Heart right ventricle (tissue), 16 donors: ENCODE results near the gene SPHK2. TPM values are rescaled to one million over a fixed set of nuclear protein-coding genes. Genes with fewer than 3 reads are reported as not detected.
A peak's percentile ranks its signal among the peaks of the same experiment; 100 is the strongest.

Experiments
- ATAC-seq, 8 donors: fragments of 200-7000 bp; cut with Tn5 transposase; one replicate each; pipeline ENCODE4 v1.9.1; 2020; ENCODE audit warnings: mild to moderate bottlenecking in 8 of 8, moderate library complexity in 8 of 8, moderate number of reproducible peaks in 1 of 8
- DNase-seq, 2 donors: peaks; one replicate each; pipeline ENCODE4 v3.0.0-alpha.2; 2020
- H3K27ac ChIP-seq, 10 donors: fragments of 200-600 bp; sonication (generic) in 2 of 10; one replicate each; pipeline versions ENCODE4 v1.5.0 to v1.8.0; 2020 to 2022; ENCODE audit warnings: mild to moderate bottlenecking in 3 of 10
- H3K27me3 ChIP-seq, 7 donors: fragments of 200-600 bp; one replicate each; pipeline ENCODE4 v1.8.0; 2021 to 2022; ENCODE audit warnings: mild to moderate bottlenecking in 2 of 7
- H3K36me3 ChIP-seq, 9 donors: fragments of 200-600 bp; sonication (generic) in 1 of 9; one replicate each; pipeline versions ENCODE4 v1.5.0 to v1.8.0; 2020 to 2022; ENCODE audit warnings: mild to moderate bottlenecking in 2 of 9
- H3K4me1 ChIP-seq, 9 donors: fragments of 200-600 bp; sonication (generic) in 1 of 9; one replicate each; pipeline versions ENCODE4 v1.5.0 to v1.8.0; 2020 to 2022; ENCODE audit warnings: mild to moderate bottlenecking in 4 of 9
- H3K4me3 ChIP-seq, 10 donors: fragments of 200-600 bp; sonication (generic) in 2 of 10; one replicate each; pipeline versions ENCODE4 v1.5.0 to v1.8.0; 2020 to 2022; ENCODE audit warnings: mild to moderate bottlenecking in 7 of 10, moderate library complexity in 2 of 10
- H3K9me3 ChIP-seq, 11 donors: fragments of 200-600 bp in 10 of 11; sonication (generic) in 2 of 11; one replicate each; pipeline versions ENCODE4 v1.5.0 to v1.8.0; 2013 to 2022; ENCODE audit warnings: mild to moderate bottlenecking in 2 of 11, control low read depth in 1 of 11, moderate library complexity in 1 of 11
- CTCF ChIP-seq, 9 donors: fragments of 200-600 bp; sonication (generic) in 2 of 9; IDR thresholded peaks; one replicate each; pipeline versions ENCODE4 v1.5.0 to v1.8.0; 2021 to 2022; ENCODE audit warnings: antibody characterized with exemption in 9 of 9, mild to moderate bottlenecking in 5 of 9, moderate library complexity in 1 of 9
- WGBS, 2 donors: extraction: QIAGEN DNeasy Blood & Tissue Kit; methylation state at CpG; one replicate each; pipeline ENCODE4 v1.1.7; 2013; ENCODE audit warnings: inconsistent platforms in 1 of 2; 5-methylcytosine and 5-hydroxymethylcytosine counted together
- intact Hi-C, 10 donors: fragments of 100-400 bp; cut with DNase I; formaldehyde crosslinking; loops; one replicate each; pipeline versions ENCODE4 v1.11.1 to v1.14.2; 2022
- long read RNA-seq, 3 donors: library from polyadenylated mRNA; unstranded; transcript quantifications; one replicate each; pipeline ENCODE4 v2.0.0, GENCODE V29; 2020 to 2021
- polyA plus RNA-seq, 2 donors: library from polyadenylated mRNA; stranded (reverse); fragments of 200-250 nt; gene quantifications; one replicate each; pipeline ENCODE4 v1.2.3, GENCODE V29; 2013
- total RNA-seq, 10 donors: library from RNA; stranded (reverse); fragmentation: NEBNext Ultra II Directional in 3 of 10; extraction: Animal tissue kit (Norgen Biotek cat#: 25700) in 3 of 10; gene quantifications; one replicate each; pipeline versions ENCODE4 v1.2.1 to v1.2.4, GENCODE V29; 2021 to 2023
- donor health status: Arrhythmogenic right ventricular cardiomyopathy.
- donor health status: ischemic (EF 13 %, LVEDD 7.1; RV severe dilation, severe dysfunction).
- donor health status: healthy with polysubstance abuse.
- donor health status: DM: no; HTN: yes; CAD: no.
- donor health status: DM: no; HTN: no; CAD: no.
- donor health status: ischemic (EF 25% LVEDD 6.9; RV normal size, moderate dysfunction).
- donor health status: ischemic (EF 25% LVEDD 5.7; RV mildly dilated, moderate dysfunction).
- donor health status: healthy.
- donor health status: DM: yes; HTN: yes; CAD: no.
- donor health status: Ischemic cardiomyopathy.
- donor health status: ischemic (EF 35%, LVEDD 5.7; RV mildly dilated, moderate dysfunction).
- donor health status: nonischemic (EF 11% LVEDD 7.7; RV severe dilation, severe dysfunction).
- donor health status: DM: yes; HTN: yes; CAD: no.
- donor health status: PGD.
- donor health status: ischemic (EF 29% LVEDD 5.4; RV normal size, mild dysfunction).
- donor health status: nonischemic (EF 23%, LVEDD 6.1; RV moderate dilation, normal function).

The SPHK2 gene
- total RNA-seq (10 to 100 TPM in 2 of 10 donors, 1 to 10 TPM in 8; 5.7 to 13.0 (median 7.7) TPM), polyA plus RNA-seq (10 to 100 TPM in 1 of 2 donors, 1 to 10 TPM in 1; 8.7 to 15.9 TPM)
- long read RNA-seq, donor 1, partial matches to known transcripts = 6 of 11 reads
- long read RNA-seq, donor 1, other reads (novel, unspliced or antisense) = 1 of 11 reads
- long read RNA-seq, donor 2, partial matches to known transcripts = 8 of 14 reads
- long read RNA-seq, donor 2, other reads (novel, unspliced or antisense) = 3 of 14 reads
- long read RNA-seq, donor 3, partial matches to known transcripts = 6 of 7 reads
- long read RNA-seq, donor 3, other reads (novel, unspliced or antisense) = 0 of 7 reads

- WGBS, 2 donors = 0% methylated on average over 69 of the region's 69 CpGs
- no peaks in the 10 kb centered on the region for H3K27me3 ChIP-seq
- peak within 1 kb of the TSS; percentile 64 to 93 (median 88) for H3K27ac ChIP-seq
- peak within 1 kb of the TSS; percentile 74 to 95 (median 81) for H3K4me3 ChIP-seq
- intact Hi-C loops = loop anchor here in 1 of 10 donors (1.0 kb wide), 1 partner anchor 30 kb away; no protein-coding TSS in a partner anchor
- H3K9me3 ChIP-seq = no peaks in the 10 kb centered on the region
- peaks cover 0 to 39% (median 22%) of the 10 kb centered on the region in 9 donors for H3K36me3 ChIP-seq
- DNase-seq (peak; percentile 97 to 98), ATAC-seq (peak; percentile 90 to 95 (median 93))
- TF ChIP-seq CTCF (IDR thresholded peaks at IDR 0.05) = peak in 1 of 9 donors; percentile 9
- H3K4me1 ChIP-seq = peaks cover 18 to 60% (median 37%) of the 10 kb centered on the region in 9 donors
These were observed at the start of gene SPHK2, which contains the start of gene RPL18 for GRCh38 chr19:48618916-48619691. SPHK2 (plus strand) TSS chr19:48619506; CDS start chr19:48620515, 1,009 bp downstream. RPL18 (minus strand) TSS chr19:48619178; CDS start chr19:48619143, 35 bp downstream.

- WGBS, 2 donors = 56 to 61% methylated on average over 11 of the region's 11 CpGs
- no peak for DNase-seq
- Histone ChIP-seq H3K27me3 (peaks cover 0 to 6% (median 0%) of the 10 kb centered on the region in 7 donors), H3K27ac (no peak overlapping the region), H3K4me3 (no peak overlapping the region), H3K36me3 (no peaks in the 10 kb centered on the region), H3K4me1 (peaks cover 0 to 14% (median 8%) of the 10 kb centered on the region in 9 donors), H3K9me3 (no peaks in the 10 kb centered on the region)
- no peak for ATAC-seq
- intact Hi-C loops = no loop called here
- no peak for TF ChIP-seq CTCF (IDR thresholded peaks at IDR 0.05)
These were observed 49.5 kb upstream of the SPHK2 start for GRCh38 chr19:48569814-48570213.

GRCh38 chr19:48571378-48572162 lies 47.7 kb upstream of the SPHK2 start:
- no peaks in the 10 kb centered on the region for H3K36me3 ChIP-seq
- intact Hi-C loops = no loop called here
- TF ChIP-seq CTCF (IDR thresholded peaks at IDR 0.05) = no peak
- no peak overlapping the region for H3K4me3 ChIP-seq
- ATAC-seq (no peak), DNase-seq (no peak)
- H3K4me1 ChIP-seq = peaks cover 0 to 14% (median 8%) of the 10 kb centered on the region in 9 donors
- H3K9me3 ChIP-seq = no peaks in the 10 kb centered on the region
- H3K27ac ChIP-seq = no peak overlapping the region
- H3K27me3 ChIP-seq = peaks cover 0 to 6% (median 0%) of the 10 kb centered on the region in 7 donors
- WGBS, 2 donors = 65 to 81% methylated on average over 5 of the region's 5 CpGs

GRCh38 chr19:48573163-48573505 lies 46.2 kb upstream of the SPHK2 start:
- no peak overlapping the region for H3K4me3 ChIP-seq
- H3K4me1 ChIP-seq = peaks cover 0 to 8% (median 2%) of the 10 kb centered on the region in 9 donors
- DNase-seq = peak in 1 of 2 donors; percentile 20
- peaks cover 0 to 6% (median 0%) of the 10 kb centered on the region in 7 donors for H3K27me3 ChIP-seq
- ATAC-seq = peak in 3 of 8 donors; percentile 14 to 50 (median 23)
- intact Hi-C loops = no loop called here
- H3K27ac ChIP-seq = peak overlapping the region in 3 of 10 donors; percentile 1 to 54 (median 29)
- no peaks in the 10 kb centered on the region for H3K9me3 ChIP-seq
- TF ChIP-seq CTCF (IDR thresholded peaks at IDR 0.05) = no peak
- 59 to 77% methylated on average over 12 of the region's 12 CpGs for WGBS, 2 donors
- no peaks in the 10 kb centered on the region for H3K36me3 ChIP-seq
